ENCODE measurements around the gene AMPD1. TPM values are rescaled to one million over a fixed set of nuclear protein-coding genes. Genes with fewer than 3 reads are reported as not detected.

Gene AMPD1
- polyA plus RNA-seq, 1 donor (not counting 4 experiments of a cell fraction or from before 2014, with no cell fraction given), result not detected

- no peak for DNase-seq (ENCODE audit: low read depth, low spot score)
Measured at GRCh38 chr1:114703242-114703641, 7.9 kb upstream of the AMPD1 start.

GRCh38 chr1:114702737-114703136 is 7.4 kb upstream of the AMPD1 start:
- dilution Hi-C loops (cut with MboI; ENCODE audit: extremely low pct_ligation_motif_present, low sequenced_read_pairs), result no loop called here
- no peak overlapping the region for H3K4me3 ChIP-seq (ENCODE audit: control insufficient read depth in 2 of 3, extremely low read depth in 1 of 3, insufficient read depth in 2 of 3, low read depth in 1 of 3, low read length in 3 of 3)
- no peak for TF ChIP-seq EZH2 (IDR thresholded peaks at IDR 0.05; ENCODE audit: low read length)
- no peak for TF ChIP-seq CTCF (optimal IDR thresholded peaks at IDR 0.05 in 1 of 3, IDR thresholded peaks at IDR 0.05 in 1 of 3, conservative IDR thresholded peaks at IDR 0.05 in 1 of 3; ENCODE audit: extremely low read depth in 1 of 3, insufficient read depth in 2 of 3, low read length in 3 of 3)
- H3K27ac ChIP-seq (ENCODE audit: control insufficient read depth, insufficient read depth, low read length), result no peak overlapping the region
- no peaks in the 10 kb centered on the region for H3K9me3 ChIP-seq (ENCODE audit: control insufficient read depth, low read depth, low read length)
- H3K36me3 ChIP-seq (ENCODE audit: control insufficient read depth in 2 of 2, extremely low read depth in 1 of 2, insufficient read depth in 2 of 2, low read length in 2 of 2), result peaks cover 5 to 12% of the 10 kb centered on the region in 2 experiments
- no peak overlapping the region for H2AFZ ChIP-seq (ENCODE audit: control insufficient read depth, low read length)
- DNase-seq (ENCODE audit: low read depth, low spot score) (no peak), FAIRE-seq (peak; percentile 91)
- no peak overlapping the region for H3K4me2 ChIP-seq (ENCODE audit: control insufficient read depth, extremely low read depth, insufficient read depth, low read depth, low read length)
- H3K79me2 ChIP-seq (ENCODE audit: control insufficient read depth, insufficient read depth, low read length), result no peaks in the 10 kb centered on the region
- H3K27me3 ChIP-seq (ENCODE audit: control insufficient read depth, extremely low read depth, insufficient read depth, low read length), result no peaks in the 10 kb centered on the region
- H4K20me1 ChIP-seq (ENCODE audit: control insufficient read depth, extremely low read depth, insufficient read depth, low read length), result no peaks in the 10 kb centered on the region
- H3K9me1 ChIP-seq (ENCODE audit: control insufficient read depth, extremely low read depth, insufficient read depth, low read length), result no peaks in the 10 kb centered on the region
- no peak overlapping the region for H3K9ac ChIP-seq (ENCODE audit: control insufficient read depth, extremely low read depth, insufficient read depth, low read length)
- peaks cover 8% of the 10 kb centered on the region for H3K4me1 ChIP-seq (ENCODE audit: control insufficient read depth, extremely low read depth, insufficient read depth, low read length)

More at GRCh38 chr1:114703242-114703641, 7.9 kb upstream of the AMPD1 start:
- H3K4me1 ChIP-seq (ENCODE audit: control insufficient read depth, extremely low read depth, insufficient read depth, low read length), result peaks cover 8% of the 10 kb centered on the region
- no peaks in the 10 kb centered on the region for H3K9me3 ChIP-seq (ENCODE audit: control insufficient read depth, low read depth, low read length)
- dilution Hi-C loops (cut with MboI; ENCODE audit: extremely low pct_ligation_motif_present, low sequenced_read_pairs), result no loop called here
- no peaks in the 10 kb centered on the region for H3K27me3 ChIP-seq (ENCODE audit: control insufficient read depth, extremely low read depth, insufficient read depth, low read length)
- no peaks in the 10 kb centered on the region for H3K9me1 ChIP-seq (ENCODE audit: control insufficient read depth, extremely low read depth, insufficient read depth, low read length)
- TF ChIP-seq CTCF (optimal IDR thresholded peaks at IDR 0.05 in 1 of 3, IDR thresholded peaks at IDR 0.05 in 1 of 3, conservative IDR thresholded peaks at IDR 0.05 in 1 of 3; ENCODE audit: extremely low read depth in 1 of 3, insufficient read depth in 2 of 3, low read length in 3 of 3) (no peak), EZH2 (IDR thresholded peaks at IDR 0.05; ENCODE audit: low read length) (no peak)
- no peaks in the 10 kb centered on the region for H4K20me1 ChIP-seq (ENCODE audit: control insufficient read depth, extremely low read depth, insufficient read depth, low read length)
- no peak overlapping the region for H3K27ac ChIP-seq (ENCODE audit: control insufficient read depth, insufficient read depth, low read length)
- no peak overlapping the region for H2AFZ ChIP-seq (ENCODE audit: control insufficient read depth, low read length)
- H3K36me3 ChIP-seq (ENCODE audit: control insufficient read depth in 2 of 2, extremely low read depth in 1 of 2, insufficient read depth in 2 of 2, low read length in 2 of 2), result peaks cover 6 to 16% of the 10 kb centered on the region in 2 experiments
- FAIRE-seq, result no peak
- no peak overlapping the region for H3K9ac ChIP-seq (ENCODE audit: control insufficient read depth, extremely low read depth, insufficient read depth, low read length)
- H3K4me2 ChIP-seq (ENCODE audit: control insufficient read depth, extremely low read depth, insufficient read depth, low read depth, low read length), result no peak overlapping the region
- no peaks in the 10 kb centered on the region for H3K79me2 ChIP-seq (ENCODE audit: control insufficient read depth, insufficient read depth, low read length)
- H3K4me3 ChIP-seq (ENCODE audit: control insufficient read depth in 2 of 3, extremely low read depth in 1 of 3, insufficient read depth in 2 of 3, low read depth in 1 of 3, low read length in 3 of 3), result no peak overlapping the region

Data from keratinocyte (primary cell).